NCI-H748 (cell line): ENCODE results near the gene PCDH17.

Experiments
- DNase-seq: peaks from one replicate; lab custom pipeline; 2025; ENCODE audit not compliant: unreplicated experiment; lab: John Stamatoyannopoulos, UW

The PCDH17 gene

GRCh38 chr13:57631596-57632275, at the start of gene PCDH17:
Gene PCDH17, plus strand, starts transcription at chr13:57631744. Its CDS starts 803 bp downstream, at chr13:57632547.
- peak; percentile 85 for DNase-seq

GRCh38 chr13:57582032-57582431, 49.5 kb upstream of the PCDH17 start:
- DNase-seq, result no peak

- DNase-seq, result peak; percentile 11
These were observed 48.0 kb upstream of the PCDH17 start for GRCh38 chr13:57583529-57583928.

GRCh38 chr13:57588639-57589038, 42.9 kb upstream of the PCDH17 start:
- DNase-seq, result no peak

- DNase-seq, result no peak
These were observed 35.8 kb upstream of the PCDH17 start for GRCh38 chr13:57595775-57596174.

GRCh38 chr13:57601536-57601935, 30.0 kb upstream of the PCDH17 start:
- DNase-seq, result no peak

GRCh38 chr13:57604442-57604841, 27.1 kb upstream of the PCDH17 start:
- no peak for DNase-seq

- no peak for DNase-seq
These were observed 19.6 kb upstream of the PCDH17 start for GRCh38 chr13:57611969-57612368.

GRCh38 chr13:57612568-57612967, 19.0 kb upstream of the PCDH17 start:
- DNase-seq, result no peak

GRCh38 chr13:57624565-57625435, 6.7 kb upstream of the PCDH17 start:
- peak; percentile 86 for DNase-seq

- DNase-seq, result peak; percentile 46
These were observed 3.9 kb upstream of the PCDH17 start for GRCh38 chr13:57627663-57628062.

GRCh38 chr13:57629391-57629804, 2.1 kb upstream of the PCDH17 start:
- DNase-seq, result peak; percentile 83

GRCh38 chr13:57629821-57630235, 1.7 kb upstream of the PCDH17 start:
- DNase-seq, result peak; percentile 99

GRCh38 chr13:57630661-57631595, 616 bp upstream of the PCDH17 start:
- DNase-seq, result peak; percentile 79

- peak; percentile 84 for DNase-seq
These were observed 964 bp downstream of the PCDH17 start for GRCh38 chr13:57632276-57633140.

GRCh38 chr13:57633141-57633949, 1.8 kb downstream of the PCDH17 start:
- DNase-seq, result no peak

GRCh38 chr13:57633950-57634838, 2.6 kb downstream of the PCDH17 start:
- no peak for DNase-seq

GRCh38 chr13:57634839-57635165, 3.3 kb downstream of the PCDH17 start:
- no peak for DNase-seq
